Measurements from ENCODE around the gene PIAS2. TPM values are rescaled to one million over a fixed set of nuclear protein-coding genes. Genes with fewer than 3 reads are reported as not detected.

The PIAS2 gene
- total RNA-seq, 6 experiments from 2014 or later, result 8.3 to 21.8 (median 13.3) TPM

- H3K36me3 ChIP-seq, result no peaks in the 10 kb centered on the region
- peaks cover 0 to 22% (median 0%) of the 10 kb centered on the region in 4 donors for H3K4me1 ChIP-seq
- H3K27ac ChIP-seq, result no peak overlapping the region
- ATAC-seq (peak; percentile 41 to 69 (median 63)), DNase-seq (no peak)
- no peaks in the 10 kb centered on the region for H3K27me3 ChIP-seq
- H3K4me3 ChIP-seq, result no peak overlapping the region
- intact Hi-C loops (cut with DNase I), result no loop called here
- TF ChIP-seq POLR2A (IDR thresholded peaks at IDR 0.05) (no peak), CTCF (IDR thresholded peaks at IDR 0.05) (no peak)
- no peaks in the 10 kb centered on the region for H3K9me3 ChIP-seq
These were observed 85.9 kb downstream of the PIAS2 start for GRCh38 chr18:46831434-46831833.

GRCh38 chr18:46830633-46831032 lies 86.7 kb downstream of the PIAS2 start:
- Histone ChIP-seq H3K36me3 (no peaks in the 10 kb centered on the region), H3K4me3 (no peak overlapping the region), H3K27ac (no peak overlapping the region), H3K9me3 (no peaks in the 10 kb centered on the region), H3K4me1 (peaks cover 0 to 22% (median 0%) of the 10 kb centered on the region in 4 donors), H3K27me3 (no peaks in the 10 kb centered on the region)
- ATAC-seq, result peak in 2 of 4 donors; percentile 45 to 58
- no peak for TF ChIP-seq POLR2A (IDR thresholded peaks at IDR 0.05)
- no peak for TF ChIP-seq CTCF (IDR thresholded peaks at IDR 0.05)
- no peak for DNase-seq
- intact Hi-C loops (cut with DNase I), result no loop called here

- 94% methylated on average over 1 of the region's 1 CpG for WGBS (ENCODE audit: insufficient coverage, low coverage, low lambda C conversion rate, missing lambda C conversion rate)
- H3K27me3 ChIP-seq, result no peaks in the 10 kb centered on the region
- no peaks in the 10 kb centered on the region for H3K9me3 ChIP-seq
- peaks cover 0 to 22% (median 0%) of the 10 kb centered on the region in 4 donors for H3K4me1 ChIP-seq
- H3K36me3 ChIP-seq, result no peaks in the 10 kb centered on the region
- TF ChIP-seq POLR2A (IDR thresholded peaks at IDR 0.05) (no peak), CTCF (IDR thresholded peaks at IDR 0.05) (no peak)
- H3K27ac ChIP-seq, result no peak overlapping the region
- intact Hi-C loops (cut with DNase I), result no loop called here
- ATAC-seq (no peak), DNase-seq (no peak)
- no peak overlapping the region for H3K4me3 ChIP-seq
These were observed 87.4 kb downstream of the PIAS2 start for GRCh38 chr18:46829947-46830346.

DNA sequence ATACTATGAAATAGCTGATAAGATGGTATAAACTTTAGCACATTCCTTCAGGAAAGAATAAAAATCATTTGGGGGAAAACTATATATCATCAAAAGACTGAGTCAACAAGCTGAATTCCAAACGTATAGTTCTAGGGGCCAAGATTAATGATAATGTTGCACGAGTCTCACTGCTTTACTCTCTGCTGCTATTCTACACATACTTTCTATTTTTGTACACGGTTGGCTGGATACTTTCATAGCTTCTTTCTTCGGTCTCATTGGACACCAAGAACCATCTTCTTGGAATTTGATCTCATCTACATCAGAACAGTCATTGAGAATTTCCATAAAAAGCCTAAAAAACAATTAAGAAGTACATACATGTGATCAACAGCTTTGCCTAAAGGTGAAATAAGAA lies 87.8 kb downstream of the PIAS2 start:
- H3K36me3 ChIP-seq, result no peaks in the 10 kb centered on the region
- no peaks in the 10 kb centered on the region for H3K9me3 ChIP-seq
- intact Hi-C loops (cut with DNase I), result no loop called here
- TF ChIP-seq CTCF (IDR thresholded peaks at IDR 0.05) (no peak), POLR2A (IDR thresholded peaks at IDR 0.05) (no peak)
- H3K4me3 ChIP-seq, result no peak overlapping the region
- H3K27ac ChIP-seq, result no peak overlapping the region
- H3K27me3 ChIP-seq, result no peaks in the 10 kb centered on the region
- WGBS (ENCODE audit: insufficient coverage, low coverage, low lambda C conversion rate, missing lambda C conversion rate), result 89% methylated on average over 4 of the region's 4 CpGs
- H3K4me1 ChIP-seq, result peaks cover 0 to 22% (median 0%) of the 10 kb centered on the region in 4 donors
- no peak for DNase-seq
- ATAC-seq, result no peak
